CD14-positive monocyte (primary cell): Measurements from ENCODE around the gene POU6F2. TPM values are rescaled to one million over a fixed set of nuclear protein-coding genes. Genes with fewer than 3 reads are reported as not detected.
"Not testable (repeated sequence)": the region's sequence is repeated elsewhere in the genome, so short reads cannot be mapped to it uniquely, and the experiment has no call there.

ENCODE experiments used
- DNase-seq, 3 donors: peaks; one replicate each; pipeline ENCODE4 v3.0.0-alpha.2; 2011 to 2022
- H2AFZ ChIP-seq: 2 replicates; pipeline ENCODE4 v1.6.0; 2012; ENCODE audit warnings: mild to moderate bottlenecking, low read depth, low read length, inconsistent platforms; ENCODE audit not compliant: insufficient read depth, poor library complexity, severe bottlenecking
- H3K27ac ChIP-seq, 2 donors: 1 replicate in 1 of 2; 2 replicates in 1 of 2; pipeline ENCODE4 v1.5.1; 2012 to 2013; ENCODE audit warnings: low read length in 2 of 2, control low read depth in 1 of 2, inconsistent platforms in 1 of 2, low read depth in 1 of 2, mild to moderate bottlenecking in 1 of 2
- H3K27me3 ChIP-seq, 2 donors: one replicate each; pipeline versions ENCODE4 v1.6.0 to v1.6.1; 2011 to 2013; ENCODE audit warnings: low read length in 2 of 2; ENCODE audit not compliant: control insufficient read depth in 2 of 2, insufficient read depth in 2 of 2
- H3K36me3 ChIP-seq, 2 donors: replicated peaks in 1 of 2; 1 replicate in 1 of 2; 2 replicates in 1 of 2; pipeline versions ENCODE4 v1.5.1 to v1.6.1; 2012 to 2013; ENCODE audit warnings: low read length in 2 of 2, control low read depth in 1 of 2, inconsistent platforms in 1 of 2, mild to moderate bottlenecking in 1 of 2; ENCODE audit not compliant: insufficient read depth in 2 of 2, control insufficient read depth in 1 of 2
- H3K4me1 ChIP-seq, 2 donors: 1 replicate in 1 of 2; 2 replicates in 1 of 2; pipeline versions ENCODE4 v1.5.1 to v1.6.1; 2012 to 2013; ENCODE audit warnings: low read length in 2 of 2, control low read depth in 1 of 2, inconsistent platforms in 1 of 2, mild to moderate bottlenecking in 1 of 2, moderate library complexity in 1 of 2; ENCODE audit not compliant: insufficient read depth in 2 of 2, control insufficient read depth in 1 of 2
- H3K4me2 ChIP-seq: replicated peaks from 2 replicates; pipeline ENCODE3; 2012; ENCODE audit warnings: low read length, moderate library complexity, mild to moderate bottlenecking; ENCODE audit not compliant: poor library complexity, severe bottlenecking; ENCODE audit errors: extremely low read depth
- H3K4me3 ChIP-seq, 3 experiments: fragments of 200-600 bp in 1 of 3; sonication (generic) in 1 of 3; replicated peaks in 1 of 3; 1 replicate in 2 of 3; 2 replicates in 1 of 3; pipeline ENCODE4 v1.5.1; 2011 to 2013; ENCODE audit warnings: low read length in 3 of 3, mild to moderate bottlenecking in 3 of 3, control low read depth in 2 of 3, low read depth in 2 of 3, inconsistent platforms in 1 of 3, moderate library complexity in 1 of 3
- H3K79me2 ChIP-seq: 2 replicates; pipeline ENCODE4 v1.6.0; 2012; ENCODE audit warnings: mild to moderate bottlenecking, control low read depth, inconsistent platforms, low read length, moderate library complexity; ENCODE audit not compliant: insufficient read depth
- H3K9ac ChIP-seq: 2 replicates; pipeline ENCODE4 v1.6.0; 2017; ENCODE audit warnings: low read length, mild to moderate bottlenecking; ENCODE audit not compliant: insufficient read depth, poor library complexity, severe bottlenecking
- H3K9me3 ChIP-seq, 2 donors: replicated peaks in 1 of 2; 1 replicate in 1 of 2; 2 replicates in 1 of 2; pipeline versions ENCODE4 v1.5.1 to v1.6.1; 2012 to 2013; ENCODE audit warnings: low read length in 2 of 2, control low read depth in 1 of 2; ENCODE audit not compliant: control insufficient read depth in 1 of 2, insufficient read depth in 1 of 2
- H4K20me1 ChIP-seq: 2 replicates; pipeline ENCODE4 v1.6.0; 2012; ENCODE audit warnings: mild to moderate bottlenecking, low read length, control low read depth, moderate library complexity; ENCODE audit not compliant: insufficient read depth
- H3K27ac Mint-ChIP-seq, 7 donors: one replicate each; pipeline ENCODE4 v1.8.0; 2020; ENCODE audit warnings: mild to moderate bottlenecking in 7 of 7, mixed read lengths in 7 of 7, moderate library complexity in 6 of 7, inconsistent platforms in 2 of 7
- H3K27me3 Mint-ChIP-seq, 3 donors: one replicate each; pipeline ENCODE4 v1.8.0; 2021 to 2022; ENCODE audit warnings: low read depth in 3 of 3, mild to moderate bottlenecking in 3 of 3, mixed read lengths in 3 of 3, moderate library complexity in 3 of 3, inconsistent platforms in 1 of 3
- H3K36me3 Mint-ChIP-seq, 2 donors: one replicate each; pipeline ENCODE4 v1.8.0; 2020; ENCODE audit warnings: mixed read lengths in 2 of 2, inconsistent platforms in 1 of 2, mild to moderate bottlenecking in 1 of 2
- H3K4me1 Mint-ChIP-seq: one replicate; pipeline ENCODE4 v1.8.0; 2020; ENCODE audit warnings: mild to moderate bottlenecking, mixed read lengths
- H3K4me3 Mint-ChIP-seq, 2 donors: one replicate each; pipeline ENCODE4 v1.8.0; 2020; ENCODE audit warnings: mild to moderate bottlenecking in 2 of 2, mixed read lengths in 2 of 2, moderate library complexity in 1 of 2
- H3K9me3 Mint-ChIP-seq, 7 donors: one replicate each; pipeline ENCODE4 v1.8.0; 2020 to 2022; ENCODE audit warnings: mixed read lengths in 7 of 7, mild to moderate bottlenecking in 6 of 7, moderate library complexity in 6 of 7, inconsistent platforms in 2 of 7
- CTCF ChIP-seq: fragments of 200-600 bp; IDR thresholded peaks from one replicate; pipeline ENCODE4 v1.8.0; 2022; ENCODE audit warnings: antibody characterized with exemption, mild to moderate bottlenecking
- WGBS: methylation state at CpG from one replicate; pipeline ENCODE4 v1.1.5; 2013; ENCODE audit warnings: missing lambda C conversion rate; ENCODE audit not compliant: insufficient coverage; 5-methylcytosine and 5-hydroxymethylcytosine counted together
- intact Hi-C, 2 donors: fragments of 100-400 bp; cut with micrococcal nuclease; formaldehyde crosslinking; loops; one replicate each; pipeline versions ENCODE4 v1.15.0 to v1.15.1; 2023
- polyA plus RNA-seq, 3 donors: library from polyadenylated mRNA; depleted of rRNA in 1 of 3; unstranded in 2 of 3; stranded (reverse) in 1 of 3; fragments of 300-500 nt in 2 of 3; fragments of >200 nt in 1 of 3; fragmentation: Illumina TruSeq in 2 of 3; gene quantifications; 1 replicate in 2 of 3; 2 replicates in 1 of 3; pipeline ENCODE4 v1.2.3, GENCODE V29; 2012 to 2021

The POU6F2 gene
- polyA plus RNA-seq, 3 donors, result not detected

GRCh38 chr7:38942431-38943051 lies 35.2 kb upstream of the POU6F2 start:
- WGBS, result 83% methylated on average over 1 of the region's 4 CpGs
- Mint-ChIP-seq H3K27ac (peak overlapping the region in 2 of 7 donors; percentile 6 to 51), H3K27me3 (peaks cover 0 to 2% (median 2%) of the 10 kb centered on the region in 3 donors), H3K4me3 (no peak overlapping the region), H3K9me3 (peaks cover 0 to 4% (median 2%) of the 10 kb centered on the region in 7 donors), H3K4me1 (no peaks in the 10 kb centered on the region), H3K36me3 (no peaks in the 10 kb centered on the region)
- Histone ChIP-seq H3K36me3 (no peaks in the 10 kb centered on the region), H3K79me2 (no peaks in the 10 kb centered on the region), H3K27me3 (no peaks in the 10 kb centered on the region), H3K4me2 (no peak overlapping the region), H3K9ac (no peak overlapping the region), H3K4me3 (no peak overlapping the region), H3K27ac (no peak overlapping the region), H4K20me1 (no peaks in the 10 kb centered on the region), H3K9me3 (no peaks in the 10 kb centered on the region), H2AFZ (no peak overlapping the region), H3K4me1 (no peaks in the 10 kb centered on the region)
- no peak for DNase-seq
- intact Hi-C loops, result no loop called here
- TF ChIP-seq CTCF, result no peak

- H3K4me3 ChIP-seq, H3K27ac Mint-ChIP-seq, H3K9me3 Mint-ChIP-seq, H3K27me3 ChIP-seq, H3K27me3 Mint-ChIP-seq, H3K4me1 ChIP-seq, H3K79me2 ChIP-seq, H4K20me1 ChIP-seq, H3K4me2 ChIP-seq, H3K9me3 ChIP-seq, H2AFZ ChIP-seq, H3K9ac ChIP-seq, DNase-seq, H3K4me3 Mint-ChIP-seq, intact Hi-C loops, H3K36me3 Mint-ChIP-seq, H3K36me3 ChIP-seq, H3K4me1 Mint-ChIP-seq, H3K27ac ChIP-seq: not testable (repeated sequence)
- no CpG with 5 or more reads among the region's 4 CpGs for WGBS
These were observed 30.2 kb upstream of the POU6F2 start for GRCh38 chr7:38947541-38947940.
